OCI-M2 (cell line): ENCODE measurements around the gene TRAF3IP1.
"Not testable (repeated sequence)": the region's sequence is repeated elsewhere in the genome, so short reads cannot be mapped to it uniquely, and the experiment has no call there.

ENCODE experiments used
- DNase-seq: peaks from one replicate; lab custom pipeline; 2025; ENCODE audit not compliant: unreplicated experiment; lab: John Stamatoyannopoulos, UW

The TRAF3IP1 gene

GRCh38 chr2:238404406-238405216 lies 84.3 kb downstream of the TRAF3IP1 start:
- DNase-seq = no peak

DNA sequence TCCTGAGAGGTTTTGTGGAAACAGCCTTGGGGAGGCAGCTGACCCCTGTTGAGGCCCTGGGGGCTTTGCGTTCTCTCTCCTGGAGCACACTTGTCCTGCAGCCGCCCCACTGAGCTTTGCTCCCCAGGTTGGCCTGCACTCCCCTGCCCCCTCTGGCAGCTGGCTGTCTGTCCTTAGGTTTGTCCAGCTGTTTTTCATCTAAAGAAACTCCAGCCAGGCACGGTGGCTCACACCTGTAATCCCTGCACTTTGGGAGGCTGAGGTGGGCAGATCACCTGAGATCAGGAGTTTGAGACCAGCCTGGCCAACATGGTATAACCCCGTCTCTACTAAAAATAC lies 84.9 kb downstream of the TRAF3IP1 start:
- not testable (repeated sequence) for DNase-seq

GRCh38 chr2:238406221-238406997 lies 86.1 kb downstream of the TRAF3IP1 start:
- DNase-seq = no peak

DNA sequence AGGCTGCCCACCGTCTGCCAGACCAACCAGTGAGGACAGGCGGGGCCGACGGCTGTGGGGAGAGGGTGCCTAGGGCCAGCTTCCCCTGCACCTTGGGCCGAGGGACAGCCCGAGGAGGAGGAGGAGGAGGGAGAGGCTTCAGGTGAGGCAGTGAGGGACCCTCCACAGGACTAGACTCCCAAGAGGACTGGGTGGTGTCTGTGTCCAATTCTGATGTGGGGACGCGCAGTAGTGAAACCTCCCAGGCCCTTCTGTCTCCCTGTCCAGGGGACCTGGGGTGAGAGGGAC lies 86.6 kb downstream of the TRAF3IP1 start:
- DNase-seq = no peak

DNA sequence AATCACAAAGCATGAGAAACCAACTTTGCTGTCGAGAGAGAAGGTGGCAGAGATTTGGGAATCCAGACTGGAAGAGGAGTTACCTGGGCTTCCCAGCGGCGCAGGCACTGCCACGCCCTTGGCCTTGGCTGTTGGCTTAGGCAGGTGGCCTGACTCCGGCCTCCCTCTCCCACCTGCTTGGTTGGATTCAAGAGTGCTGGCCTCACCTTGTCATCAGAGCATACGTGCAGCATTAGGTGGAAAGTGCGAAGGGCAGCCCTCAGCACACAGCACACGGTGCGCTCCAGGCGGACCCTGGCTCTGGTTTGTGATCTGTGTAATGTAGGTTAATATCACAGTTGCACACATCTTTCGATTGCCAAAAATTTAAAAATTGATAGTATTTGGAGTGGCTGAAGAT lies 87.2 kb downstream of the TRAF3IP1 start:
- no peak for DNase-seq

DNA sequence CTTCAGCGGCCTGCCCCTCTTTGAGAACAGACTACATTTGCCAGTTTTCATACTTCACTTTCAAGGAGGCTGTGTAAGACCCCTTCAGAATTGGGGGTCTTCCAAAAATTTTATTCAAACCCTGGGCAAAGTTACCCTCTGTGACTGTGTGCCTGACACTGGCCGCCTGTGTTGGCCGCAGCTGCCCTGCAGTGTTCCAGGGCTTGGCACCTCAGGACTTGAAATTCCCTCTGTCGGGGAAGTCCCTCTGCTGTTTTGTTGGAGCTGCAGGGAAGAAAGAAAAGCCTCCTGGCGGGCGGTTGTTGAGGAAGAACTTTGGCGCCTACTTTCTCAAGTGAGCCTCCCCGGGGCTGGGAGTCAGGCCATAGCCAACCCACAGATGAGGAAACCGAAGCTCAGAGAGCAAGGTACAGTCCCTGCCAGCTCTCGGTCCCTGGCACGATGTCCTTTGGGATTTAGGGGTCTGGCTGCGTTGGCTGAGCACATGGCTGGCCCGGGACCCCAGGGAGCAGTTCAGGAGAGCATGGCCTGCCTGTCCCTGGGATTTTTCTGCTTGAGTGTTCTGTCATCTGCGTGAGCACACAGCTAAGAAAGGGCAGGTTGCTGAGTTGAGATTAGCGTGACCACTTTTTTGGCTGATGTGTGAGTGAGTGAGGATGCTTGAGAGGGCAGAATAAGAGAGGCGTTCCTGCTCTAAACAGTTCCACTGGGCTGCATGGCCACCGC lies 88.5 kb downstream of the TRAF3IP1 start:
- no peak for DNase-seq

- DNase-seq = no peak
Measured at GRCh38 chr2:238409341-238410199, 89.3 kb downstream of the TRAF3IP1 start.

GRCh38 chr2:238412067-238412767 lies 91.9 kb downstream of the TRAF3IP1 start:
- DNase-seq = no peak

- DNase-seq = no peak
Measured at GRCh38 chr2:238413368-238413767, 93.0 kb downstream of the TRAF3IP1 start.

- no peak for DNase-seq
Measured at GRCh38 chr2:238415036-238415764, 94.9 kb downstream of the TRAF3IP1 start.

DNA sequence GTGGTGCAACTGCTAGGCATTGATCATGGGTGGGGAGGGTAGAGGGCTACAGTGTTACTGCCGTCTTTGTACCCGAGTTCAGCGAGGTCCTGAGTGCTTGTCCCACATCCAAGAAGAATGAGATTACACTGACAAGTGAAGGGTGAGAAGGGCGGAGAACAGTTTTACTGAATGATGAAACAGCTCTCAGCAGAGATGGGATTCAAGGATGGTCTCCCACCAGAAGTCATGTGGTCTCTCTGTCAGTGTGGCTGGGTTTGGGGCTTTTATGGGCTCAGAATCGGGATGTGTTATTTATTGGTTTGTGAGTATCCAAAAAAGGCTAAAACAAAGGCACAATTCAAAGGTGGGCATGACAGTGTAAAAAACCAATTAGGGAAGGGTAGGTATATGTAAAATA lies 95.6 kb downstream of the TRAF3IP1 start:
- DNase-seq = no peak

GRCh38 chr2:238418196-238418998 lies 98.1 kb downstream of the TRAF3IP1 start:
- DNase-seq = no peak

GRCh38 chr2:238418999-238419546 lies 98.8 kb downstream of the TRAF3IP1 start:
- DNase-seq = no peak

DNA sequence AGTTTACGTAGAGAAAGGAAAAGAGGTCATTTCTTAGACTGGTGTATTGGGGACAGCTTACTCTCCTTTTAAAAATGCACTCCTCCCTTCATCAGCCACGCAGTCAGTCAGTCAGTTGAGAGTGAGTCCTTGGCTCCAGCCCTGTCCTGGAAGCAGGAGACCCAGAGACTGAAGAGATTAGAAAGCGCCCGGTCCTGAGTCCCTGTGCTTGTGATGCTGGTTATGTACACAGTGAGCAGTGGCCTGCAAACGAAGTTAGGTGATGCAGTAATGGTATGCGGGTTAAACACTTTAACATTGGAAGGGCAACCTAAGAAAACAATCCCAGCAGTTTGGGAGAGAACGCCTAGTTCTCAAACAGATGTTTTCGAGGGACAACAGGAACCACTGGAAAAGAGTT lies 100.1 kb downstream of the TRAF3IP1 start:
- DNase-seq = no peak

- DNase-seq = no peak
Measured at GRCh38 chr2:238420878-238421694, 100.8 kb downstream of the TRAF3IP1 start.

- no peak for DNase-seq
Measured at GRCh38 chr2:238421695-238422035, 101.3 kb downstream of the TRAF3IP1 start.

GRCh38 chr2:238422285-238422684 lies 102.0 kb downstream of the TRAF3IP1 start:
- no peak for DNase-seq

GRCh38 chr2:238422940-238423339 lies 102.6 kb downstream of the TRAF3IP1 start:
- DNase-seq = no peak
